EL (cell line): ENCODE data around the gene CACNA1F.
A peak's percentile ranks its signal among the peaks of the same experiment; 100 is the strongest.

Experiments
- DNase-seq: peaks from one replicate; pipeline ENCODE4 v3.0.0-alpha.2; 2016

The CACNA1F gene

DNA sequence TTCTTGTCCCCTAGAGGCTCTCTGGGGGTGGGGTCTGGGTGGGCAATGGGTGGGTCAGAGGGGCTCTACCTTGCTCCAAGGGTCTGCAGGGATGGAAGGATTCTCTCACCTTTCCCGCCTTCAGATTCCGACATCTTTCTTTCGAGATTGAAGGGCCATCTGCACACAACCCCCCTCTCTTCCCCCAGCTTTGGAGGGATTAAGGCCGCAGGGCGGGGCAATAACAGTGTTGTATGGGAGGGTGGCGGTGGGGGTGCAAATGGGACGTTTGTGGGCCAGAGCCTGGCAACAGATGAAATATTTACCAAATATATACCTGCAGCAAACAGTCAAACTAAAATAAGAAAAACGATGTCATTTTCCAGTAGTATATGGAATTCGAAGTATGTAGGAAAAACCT, at the start of gene CACNA1F:
Gene CACNA1F (minus strand): TSS at position 165 of the 400 bp plus-strand sequence. CDS start 31 bp downstream, at position 134.
- DNase-seq = no peak

DNA sequence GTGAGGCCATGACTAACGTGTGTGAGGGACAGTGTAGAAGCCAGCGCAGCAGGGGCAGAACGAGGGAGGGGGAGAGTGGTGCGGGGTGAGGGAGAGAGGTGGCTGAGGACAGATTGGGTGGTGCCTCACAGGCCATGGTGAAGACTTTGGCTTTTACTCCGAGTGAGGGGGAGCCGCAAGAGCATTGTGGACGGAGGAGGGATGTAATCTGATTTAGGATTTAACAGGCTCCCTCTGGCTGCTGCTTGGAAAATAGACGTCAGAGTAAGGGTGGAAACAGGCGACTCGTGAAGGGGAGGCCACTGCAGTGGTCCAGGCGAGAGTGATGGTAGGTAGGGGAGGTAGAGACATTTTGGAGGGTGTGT, 49.5 kb upstream of the CACNA1F start:
- no peak for DNase-seq

DNA sequence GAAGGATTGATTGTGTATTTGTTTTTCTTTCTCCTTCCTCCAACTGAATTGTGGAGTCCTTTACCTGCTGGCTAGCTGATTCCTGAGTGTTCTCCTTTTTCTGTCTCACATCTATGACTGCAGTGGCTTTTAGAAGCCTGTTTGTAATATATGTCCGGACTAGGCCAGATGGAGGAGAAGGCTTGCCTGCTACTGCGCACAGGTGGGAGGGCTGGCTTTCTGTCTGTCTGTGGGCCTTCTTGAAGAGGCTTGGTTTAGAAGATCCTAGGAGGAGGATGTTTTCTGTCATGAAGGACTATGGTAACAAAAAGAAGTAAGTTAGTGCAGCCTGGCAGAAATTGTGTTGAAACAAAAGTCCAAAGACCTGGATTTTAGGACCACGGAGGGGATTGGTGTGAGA, 44.9 kb upstream of the CACNA1F start:
- DNase-seq = no peak

DNA sequence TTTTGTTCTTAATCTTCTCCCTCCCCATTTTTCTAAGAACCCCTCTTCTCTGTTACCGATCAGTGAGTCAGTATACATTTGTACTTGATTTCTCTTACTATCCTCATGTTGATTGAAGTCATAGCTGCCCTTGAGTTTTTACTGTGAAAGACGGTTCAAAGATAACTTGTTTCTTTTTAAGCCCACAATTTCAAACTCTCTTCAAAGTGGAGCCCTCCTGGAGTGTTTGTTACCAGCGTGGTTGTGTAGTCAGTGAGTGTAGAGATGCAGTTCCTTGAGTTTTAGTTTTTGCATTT, 44.3 kb upstream of the CACNA1F start:
- no peak for DNase-seq

DNA sequence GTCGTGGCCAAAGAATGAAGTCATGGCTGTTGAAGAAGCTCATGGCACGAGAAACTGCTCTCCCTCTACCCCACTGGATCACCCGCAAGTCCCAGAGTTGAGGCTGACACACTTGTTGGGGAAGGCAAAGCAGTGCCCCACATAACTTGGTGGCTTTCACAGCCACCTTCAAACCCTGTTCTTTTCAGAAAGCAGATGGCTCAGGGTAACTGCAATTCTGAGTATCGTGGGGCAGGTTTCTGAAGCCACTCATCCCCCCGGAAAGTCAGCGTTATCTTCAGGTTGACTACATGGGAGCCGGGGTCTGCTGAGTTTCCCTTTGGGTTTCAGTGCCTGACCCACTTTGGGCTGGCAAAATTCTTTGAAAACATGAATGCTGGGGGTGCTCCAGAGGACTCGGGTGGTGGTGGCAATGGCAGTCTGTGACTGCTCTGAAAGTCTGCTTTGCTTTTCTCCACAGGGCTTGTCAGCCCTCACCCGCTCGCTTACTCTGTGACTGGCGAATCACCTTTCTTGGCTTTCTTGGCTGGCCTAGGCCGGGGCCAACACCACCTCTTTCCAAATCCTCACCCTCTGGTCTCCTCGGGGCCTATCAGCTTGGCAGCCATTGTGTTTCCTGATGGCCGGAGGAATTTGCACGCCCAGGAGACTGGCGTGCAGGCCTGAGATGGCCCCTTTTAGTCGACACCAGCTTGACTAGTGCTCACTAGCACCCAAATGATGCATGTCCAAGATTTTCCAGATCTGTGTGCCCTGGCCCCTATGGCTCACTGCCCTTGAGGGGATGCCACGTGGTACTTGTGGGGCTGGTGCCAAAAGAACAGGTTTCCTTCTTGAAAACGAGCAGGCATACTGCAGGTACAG, 43.8 kb upstream of the CACNA1F start:
- DNase-seq = no peak

DNA sequence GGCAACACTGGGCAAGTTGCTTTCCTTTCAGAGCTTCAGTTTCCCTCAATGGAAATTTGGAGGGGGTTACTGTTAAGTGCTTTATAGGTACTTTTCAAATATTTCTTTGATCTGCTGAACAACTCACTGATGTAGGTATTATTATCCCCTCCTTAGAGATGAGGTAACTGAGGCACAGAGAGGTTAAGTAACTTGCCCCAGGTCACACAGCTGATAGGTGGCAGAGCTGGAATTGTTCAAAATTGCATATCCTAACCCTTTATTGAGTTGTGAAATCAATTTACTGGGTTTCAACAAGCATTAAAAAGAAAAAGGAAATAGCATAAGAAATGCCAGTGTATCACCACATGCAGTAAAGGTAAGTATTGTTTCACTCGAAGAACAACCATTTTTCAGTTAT, 43.1 kb upstream of the CACNA1F start:
- no peak for DNase-seq

DNA sequence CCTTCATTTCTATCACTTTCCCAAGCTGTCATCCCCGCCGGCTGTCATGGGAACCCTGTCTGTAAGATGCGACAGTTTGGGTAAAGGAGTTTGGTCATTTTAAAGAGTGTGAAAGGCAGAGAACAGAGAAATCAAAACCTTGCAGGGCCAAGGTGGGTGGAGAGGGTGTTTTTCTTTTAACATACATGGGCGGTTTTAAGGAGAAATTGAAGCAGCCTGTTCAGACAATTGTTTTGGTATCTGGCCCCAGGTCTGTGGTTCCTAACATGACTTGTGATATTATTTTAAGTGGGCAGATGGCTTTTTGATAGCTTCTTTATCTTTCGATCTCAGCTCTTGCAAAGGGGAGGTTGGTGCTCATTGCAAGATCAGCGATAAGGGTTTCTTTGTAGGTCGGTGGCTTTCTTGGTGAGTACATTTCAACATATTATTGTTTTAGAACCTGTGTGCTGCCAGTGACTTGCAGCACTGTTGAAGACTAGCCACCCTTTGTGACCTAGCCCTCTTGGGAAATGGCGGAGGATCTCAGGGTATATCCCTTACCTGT, 40.1 kb upstream of the CACNA1F start:
- DNase-seq = no peak

DNA sequence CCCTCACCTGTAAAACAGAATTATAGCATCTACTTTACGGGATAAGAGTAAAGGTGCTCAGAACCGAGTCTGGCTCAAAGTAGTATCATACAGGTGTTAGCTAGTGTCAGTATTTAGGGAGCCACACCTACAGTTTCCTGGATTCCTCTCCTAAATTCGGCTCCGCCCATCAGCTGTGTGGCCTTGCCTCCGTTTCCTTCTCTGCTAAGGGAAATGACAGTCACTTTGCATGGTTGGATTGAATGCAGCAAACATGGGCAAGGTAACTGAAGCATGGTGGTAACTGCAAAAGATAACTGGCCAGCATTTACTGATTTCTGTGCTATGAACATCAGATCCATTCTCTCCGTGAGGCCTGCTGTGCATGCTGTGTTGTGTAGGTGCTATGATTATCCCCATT, 39.3 kb upstream of the CACNA1F start:
- no peak for DNase-seq

DNA sequence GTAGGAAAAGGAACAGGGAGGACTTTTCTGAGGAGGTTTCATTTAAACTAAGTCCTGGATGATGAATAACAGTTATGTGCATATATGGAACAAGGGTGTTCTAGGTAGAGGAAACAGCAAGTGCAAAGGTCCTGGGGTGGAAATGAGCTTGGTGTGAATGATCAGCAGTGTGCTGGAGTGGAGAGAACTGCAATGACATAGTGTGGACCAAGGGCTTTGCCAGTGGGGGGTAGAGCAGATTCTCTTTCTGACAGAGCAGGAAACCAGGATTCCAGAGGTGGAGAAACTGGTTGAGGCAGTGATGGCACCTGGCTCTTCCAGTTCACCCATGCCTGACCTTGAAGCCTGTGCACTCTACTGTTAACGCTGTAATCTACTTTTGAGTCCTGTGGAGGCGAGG, 38.2 kb upstream of the CACNA1F start:
- DNase-seq = no peak

DNA sequence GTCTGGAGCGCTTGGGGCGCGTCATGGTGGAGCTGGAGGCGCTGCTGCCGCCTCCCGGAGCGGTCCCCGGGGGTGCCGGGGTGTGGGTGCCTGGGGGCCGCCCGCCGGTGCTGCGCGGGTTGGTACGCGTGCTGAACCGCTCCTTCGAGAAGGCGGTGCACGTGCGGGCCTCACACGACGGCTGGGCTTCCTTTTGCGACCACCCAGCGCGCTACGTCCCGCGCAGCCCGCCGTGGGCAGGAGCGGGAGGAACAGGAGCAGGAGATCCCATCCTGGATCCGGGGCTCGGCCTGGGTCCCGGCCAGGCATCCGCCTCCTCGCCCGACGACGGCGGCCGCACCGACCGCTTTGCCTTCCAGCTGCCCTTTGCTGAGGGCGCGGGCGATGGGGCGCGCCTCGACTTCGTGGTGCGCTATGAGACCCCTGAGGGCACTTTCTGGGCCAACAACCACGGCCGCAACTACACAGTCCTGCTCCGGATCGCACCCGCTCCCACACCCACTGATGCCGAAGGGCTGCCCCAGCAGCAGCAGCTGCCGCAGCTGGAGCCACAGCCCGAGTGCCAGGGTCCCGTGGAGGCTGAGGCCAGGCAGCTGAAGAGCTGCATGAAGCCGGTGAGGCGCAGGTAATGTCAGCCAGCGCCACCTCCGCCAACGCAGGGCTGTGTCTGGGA, 37.2 kb upstream of the CACNA1F start:
- no peak for DNase-seq

DNA sequence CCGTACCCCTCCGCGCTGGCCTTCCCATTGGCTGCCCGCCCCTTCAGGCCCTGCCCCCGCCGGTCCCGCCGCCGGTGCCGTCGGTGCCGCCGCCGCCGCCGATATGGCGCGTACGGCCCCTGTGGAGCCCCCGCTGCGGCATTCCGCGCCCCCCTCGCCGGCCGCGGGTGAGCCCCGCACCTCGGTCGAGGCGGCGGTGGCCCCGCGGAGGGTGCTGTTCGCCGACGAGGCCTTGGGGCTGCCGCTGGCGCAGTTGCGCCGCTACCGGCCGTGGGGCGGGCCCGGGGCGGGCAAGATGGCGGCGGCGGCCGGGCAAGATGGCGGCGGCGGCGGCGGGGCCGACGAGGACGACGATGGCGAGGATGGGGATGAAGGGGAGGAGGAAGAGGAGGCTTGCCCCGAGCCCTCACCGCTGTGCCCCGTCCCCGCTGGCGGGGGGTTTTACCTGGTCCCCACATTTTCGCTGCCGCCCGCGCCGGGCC, 36.7 kb upstream of the CACNA1F start, which contains the start of gene PPP1R3F:
Gene PPP1R3F (plus strand): TSS at position 27 of the 482 bp plus-strand sequence. CDS start 77 bp downstream, at position 104.
- no peak for DNase-seq

DNA sequence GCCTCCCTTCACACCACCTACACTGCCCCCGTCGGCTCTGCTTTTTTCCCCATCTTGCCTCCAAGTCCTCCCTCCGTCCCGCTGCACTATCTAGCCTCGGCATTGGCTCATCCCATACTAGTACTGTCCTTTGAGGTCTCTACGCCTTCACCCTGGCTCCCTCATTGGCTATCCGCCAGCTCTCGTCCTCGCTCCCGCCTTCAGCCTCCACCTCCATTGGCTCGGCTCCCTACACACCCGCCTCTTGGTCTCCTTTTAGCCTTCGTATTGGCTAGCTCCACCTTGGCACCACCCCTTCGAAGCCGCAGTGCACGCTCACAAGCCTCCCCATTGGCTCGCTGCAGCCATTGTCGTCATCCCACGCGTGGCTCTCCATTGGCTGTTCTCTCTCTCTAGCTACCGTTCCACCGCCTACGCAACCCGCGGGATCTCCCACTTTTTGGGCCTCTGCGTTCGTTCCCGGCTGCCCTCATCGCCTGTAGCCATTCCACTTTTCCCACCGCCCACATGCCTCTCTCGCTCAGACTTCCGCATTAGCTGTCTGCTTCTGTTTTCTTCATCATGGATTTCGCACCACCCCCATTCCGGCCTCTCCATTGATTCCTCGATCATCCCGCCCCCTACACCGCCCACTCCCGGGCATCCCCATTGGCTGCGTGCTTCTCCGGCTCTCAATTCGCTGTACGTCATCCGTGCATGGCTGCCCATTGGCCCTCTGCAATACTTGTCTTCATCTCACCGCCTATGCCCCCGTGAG, 36.0 kb upstream of the CACNA1F start:
- DNase-seq = peak; percentile 97

DNA sequence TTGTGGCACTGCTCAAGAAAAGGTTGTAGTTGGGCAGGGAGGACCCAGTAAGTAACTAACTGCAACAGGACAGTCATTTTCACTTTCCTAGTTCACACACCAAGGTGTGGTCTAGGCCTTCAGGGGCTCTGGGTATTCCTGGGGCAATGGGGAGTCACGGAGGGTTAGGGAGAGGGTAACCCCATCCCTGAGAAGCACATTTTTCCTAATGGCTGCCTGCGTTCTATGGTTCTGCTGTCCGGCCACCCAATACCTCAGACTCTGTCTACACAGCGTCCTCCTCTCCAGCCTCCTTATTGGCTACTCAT, 35.5 kb upstream of the CACNA1F start:
- DNase-seq = no peak

DNA sequence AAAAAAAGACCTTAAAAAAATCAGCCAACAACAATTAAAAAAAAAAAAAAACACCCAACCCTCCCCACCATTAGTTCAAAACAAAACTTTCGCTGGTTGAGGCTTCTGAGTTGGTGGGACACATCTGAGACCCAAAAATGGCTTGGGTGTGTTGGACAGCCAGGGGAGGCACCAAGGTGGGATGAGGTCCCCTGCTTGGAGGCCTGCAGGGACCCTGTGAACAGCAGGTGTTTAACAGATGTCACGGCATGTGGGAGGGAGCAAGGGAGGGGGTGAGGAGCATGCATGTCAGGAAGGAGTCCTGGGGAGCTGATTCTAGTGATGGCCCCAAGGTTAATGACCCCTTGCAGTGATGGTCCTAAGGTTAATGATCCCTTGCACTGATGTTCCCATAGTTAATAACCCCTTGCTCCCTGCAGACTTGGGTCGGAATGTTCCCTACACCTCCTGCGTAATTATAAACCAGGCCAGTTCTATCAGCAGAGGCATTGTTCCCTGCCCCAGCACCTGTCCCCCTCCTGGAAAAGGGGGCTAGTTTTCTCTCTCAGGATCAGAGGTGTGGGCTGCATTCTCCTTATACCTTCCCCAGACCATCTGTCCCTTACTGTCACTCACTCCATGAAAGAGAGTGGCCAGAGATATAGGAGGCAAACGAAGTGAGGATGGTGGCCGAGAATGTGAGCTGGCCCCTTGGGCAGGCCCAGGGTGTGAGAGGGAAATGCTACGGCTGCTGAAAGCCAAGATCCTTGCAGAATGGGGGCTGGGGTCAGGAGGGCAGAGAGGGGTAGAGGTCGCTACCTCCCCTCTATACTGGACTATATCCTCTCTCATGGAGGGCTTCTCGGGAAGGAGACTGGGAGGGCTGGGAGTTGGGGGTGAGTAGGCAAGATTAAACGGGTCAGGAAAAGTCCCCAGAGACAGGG, 33.6 kb upstream of the CACNA1F start:
- DNase-seq = no peak

DNA sequence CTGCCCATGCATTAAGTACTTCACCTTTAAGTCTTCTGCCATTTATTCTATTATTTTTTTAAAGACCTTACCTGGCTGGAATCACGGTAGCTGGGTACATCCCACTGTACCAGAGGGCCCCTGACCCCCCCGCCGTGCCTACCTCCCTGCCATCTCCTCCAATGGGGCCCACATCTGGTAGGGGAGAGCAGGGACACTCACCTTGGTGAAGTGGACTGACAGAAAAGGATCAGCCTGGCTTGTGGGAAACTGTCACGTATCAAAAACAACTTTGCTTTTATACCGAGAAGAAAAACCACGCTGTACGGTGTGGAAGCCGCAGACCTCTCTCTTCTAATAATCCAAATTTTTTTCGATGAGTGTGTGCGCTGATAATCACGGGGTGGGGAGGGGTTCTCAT, 31.3 kb upstream of the CACNA1F start, which contains the start of gene FOXP3:
Gene FOXP3 (minus strand): TSS at position 251 of the 400 bp plus-strand sequence. CDS start 6,205 bp downstream, outside the sequence.
- no peak for DNase-seq

DNA sequence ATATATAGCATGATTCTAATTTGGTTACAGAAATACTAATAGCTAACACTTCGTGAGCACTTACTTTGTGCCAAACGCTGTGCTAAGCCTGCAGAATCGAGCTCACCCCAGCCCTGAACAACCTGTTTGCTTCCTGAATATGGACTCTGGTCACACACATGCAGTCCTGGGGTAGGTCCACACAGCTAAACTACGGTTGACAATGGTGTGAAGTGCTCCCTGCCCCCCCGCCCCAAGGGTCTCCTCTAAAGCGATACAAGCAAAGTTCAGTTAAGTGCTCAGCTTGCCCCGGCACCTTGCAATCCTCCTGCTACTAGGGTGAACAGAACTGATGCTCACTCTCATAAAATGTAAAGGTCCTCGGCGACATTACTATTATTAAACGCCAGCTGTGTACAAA, 30.5 kb upstream of the CACNA1F start:
- no peak for DNase-seq

DNA sequence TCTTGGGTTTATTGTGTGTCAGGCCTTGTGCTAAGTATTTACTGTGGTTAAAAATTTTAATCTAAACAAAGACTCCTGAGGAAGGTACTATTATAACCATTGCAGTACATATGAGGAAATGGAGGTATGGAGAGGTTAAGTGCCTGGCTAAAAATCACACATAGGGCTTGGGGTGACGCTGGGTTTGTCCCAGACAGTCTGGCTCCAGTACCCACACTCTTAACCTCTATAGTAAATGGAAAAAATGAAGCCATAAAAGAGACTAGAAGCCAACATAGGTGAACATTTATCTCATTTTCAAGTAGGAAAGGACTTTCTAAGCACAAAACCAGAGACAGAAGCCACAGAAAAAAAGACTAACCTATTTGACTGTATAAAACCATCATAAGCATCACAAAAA, 29.5 kb upstream of the CACNA1F start:
- DNase-seq = no peak

DNA sequence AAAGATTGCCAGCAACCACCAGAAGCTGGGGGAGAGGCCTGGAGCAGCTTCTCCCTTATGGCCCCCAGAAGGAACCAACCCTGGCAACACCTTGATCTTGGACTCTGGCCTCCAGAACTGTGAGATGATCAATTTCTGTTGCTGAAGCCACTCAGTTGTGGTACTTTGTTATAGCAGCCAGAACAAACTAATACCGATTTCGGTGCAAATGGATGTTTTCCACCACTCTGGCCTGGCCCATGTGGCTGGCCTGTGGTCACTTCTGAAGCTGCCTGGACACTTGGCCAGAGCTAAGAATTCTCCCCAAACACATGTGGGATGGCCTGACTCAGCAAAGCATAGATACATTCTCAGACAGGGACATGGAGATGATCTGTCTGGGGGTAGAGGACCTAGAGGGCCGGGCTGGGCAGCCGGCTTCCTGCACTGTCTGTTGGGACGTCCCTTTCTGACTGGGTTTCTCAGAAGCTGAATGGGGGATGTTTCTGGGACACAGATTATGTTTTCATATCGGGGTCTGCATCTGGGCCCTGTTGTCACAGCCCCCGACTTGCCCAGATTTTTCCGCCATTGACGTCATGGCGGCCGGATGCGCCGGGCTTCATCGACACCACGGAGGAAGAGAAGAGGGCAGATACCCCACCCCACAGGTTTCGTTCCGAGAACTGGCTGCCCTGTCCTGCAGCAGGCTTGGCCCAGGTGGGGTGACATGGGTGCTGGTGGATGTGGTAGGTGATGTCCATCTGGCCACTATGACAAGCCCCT, 27.3 kb upstream of the CACNA1F start:
- DNase-seq = no peak

DNA sequence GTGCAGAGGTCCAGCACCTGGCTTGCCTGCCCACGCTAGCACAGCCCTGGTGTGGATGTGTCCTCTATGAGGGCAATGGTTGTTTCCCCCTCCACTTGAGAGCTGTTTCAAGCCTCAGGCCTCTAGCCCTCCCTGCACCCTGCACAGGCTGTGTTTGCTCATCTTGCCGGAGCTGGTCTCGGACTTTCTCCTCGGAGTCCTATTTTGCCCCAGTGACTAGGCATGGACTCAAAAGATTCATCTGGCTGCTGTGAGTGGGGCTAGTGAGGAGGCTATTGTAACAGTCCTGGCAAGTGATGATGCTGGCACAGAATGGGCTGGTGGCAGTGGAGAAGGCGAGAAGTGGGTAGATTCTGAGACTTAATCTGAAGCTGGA, 25.6 kb upstream of the CACNA1F start:
- no peak for DNase-seq

DNA sequence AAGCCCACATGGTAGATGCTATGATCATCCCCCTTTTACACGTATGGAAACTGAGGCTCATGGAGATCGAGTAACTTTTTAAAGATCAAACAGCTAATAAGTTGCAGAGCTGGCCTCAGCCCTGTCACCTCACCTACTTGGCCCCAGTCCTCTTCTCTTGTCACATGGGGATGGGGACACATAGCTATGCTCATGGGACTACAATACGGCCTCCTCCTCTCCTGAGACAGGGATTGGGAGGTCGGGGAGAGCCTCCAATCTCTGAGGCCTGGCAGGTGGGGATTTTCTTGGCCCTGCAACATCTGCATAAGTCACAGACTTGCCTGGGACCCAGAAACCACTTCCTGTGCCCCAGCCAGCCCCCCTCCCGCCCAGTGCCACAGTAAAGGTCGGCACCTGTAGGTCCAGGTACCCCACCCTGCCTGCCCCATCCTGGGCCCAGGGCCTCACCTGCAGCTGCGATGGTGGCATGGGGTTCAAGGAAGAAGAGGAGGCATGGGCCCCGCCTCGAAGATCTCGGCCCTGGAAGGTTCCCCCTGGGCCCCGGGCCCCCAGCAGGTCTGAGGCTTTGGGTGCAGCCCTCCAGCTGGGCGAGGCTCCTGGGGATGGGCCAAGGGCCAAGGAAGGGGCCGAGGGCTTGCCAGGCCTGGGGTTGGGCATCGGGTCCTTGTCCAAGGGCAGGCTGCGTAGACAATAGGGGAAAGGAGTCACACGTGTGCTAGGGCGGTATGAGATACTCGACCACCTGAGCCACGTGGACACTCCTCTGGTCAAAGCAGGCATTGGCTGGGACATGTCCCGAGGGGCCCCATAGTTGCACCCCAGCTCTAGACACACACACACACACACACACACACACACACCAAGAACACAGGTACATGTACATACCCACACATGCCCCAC, 25.0 kb upstream of the CACNA1F start:
- DNase-seq = no peak
